ENCODE data around the gene OSBPL9.

DNA sequence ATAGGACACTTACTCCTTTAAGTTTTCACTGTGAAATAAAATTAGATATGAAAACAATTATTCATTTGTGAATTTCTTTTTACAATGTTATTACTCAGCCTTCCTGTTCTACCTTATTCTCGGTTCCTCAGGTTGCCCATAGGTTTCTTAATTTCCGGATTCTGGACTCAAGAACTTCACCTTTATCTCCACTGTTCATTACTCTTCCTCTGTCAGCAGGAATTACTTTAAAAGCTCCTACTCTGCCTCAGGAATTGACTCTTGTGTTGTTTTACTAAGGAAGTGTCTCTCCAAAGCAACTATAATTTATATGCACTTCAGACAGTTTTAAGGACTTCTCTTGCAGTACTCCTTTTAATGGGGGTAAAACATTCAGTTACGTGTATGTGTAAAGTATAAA lies 123.8 kb downstream of the OSBPL9 start:
- no peak for TF ChIP-seq CTCF (IDR thresholded peaks at IDR 0.05; ENCODE audit: low read length)
- no peak for TF ChIP-seq EZH2 (IDR thresholded peaks at IDR 0.05; ENCODE audit: borderline replicate concordance, low read length)

Data from OCI-LY1 (cell line).